GM12892 (cell line): ENCODE measurements around the gene RTL1.

ENCODE experiments used
- POLR2A ChIP-seq: IDR thresholded peaks from 2 replicates; pipeline ENCODE4 v1.6.1; 2011; ENCODE audit warnings: low read depth, low read length, control low read depth
- POLR2AphosphoS5 ChIP-seq: IDR thresholded peaks from 2 replicates; pipeline ENCODE4 v1.6.1; 2011; ENCODE audit warnings: low read depth, low read length, control low read depth
- TAF1 ChIP-seq: IDR thresholded peaks from 2 replicates; pipeline ENCODE4 v1.6.1; 2011; ENCODE audit warnings: low read depth, mild to moderate bottlenecking, control low read depth, low read length, borderline replicate concordance

DNA sequence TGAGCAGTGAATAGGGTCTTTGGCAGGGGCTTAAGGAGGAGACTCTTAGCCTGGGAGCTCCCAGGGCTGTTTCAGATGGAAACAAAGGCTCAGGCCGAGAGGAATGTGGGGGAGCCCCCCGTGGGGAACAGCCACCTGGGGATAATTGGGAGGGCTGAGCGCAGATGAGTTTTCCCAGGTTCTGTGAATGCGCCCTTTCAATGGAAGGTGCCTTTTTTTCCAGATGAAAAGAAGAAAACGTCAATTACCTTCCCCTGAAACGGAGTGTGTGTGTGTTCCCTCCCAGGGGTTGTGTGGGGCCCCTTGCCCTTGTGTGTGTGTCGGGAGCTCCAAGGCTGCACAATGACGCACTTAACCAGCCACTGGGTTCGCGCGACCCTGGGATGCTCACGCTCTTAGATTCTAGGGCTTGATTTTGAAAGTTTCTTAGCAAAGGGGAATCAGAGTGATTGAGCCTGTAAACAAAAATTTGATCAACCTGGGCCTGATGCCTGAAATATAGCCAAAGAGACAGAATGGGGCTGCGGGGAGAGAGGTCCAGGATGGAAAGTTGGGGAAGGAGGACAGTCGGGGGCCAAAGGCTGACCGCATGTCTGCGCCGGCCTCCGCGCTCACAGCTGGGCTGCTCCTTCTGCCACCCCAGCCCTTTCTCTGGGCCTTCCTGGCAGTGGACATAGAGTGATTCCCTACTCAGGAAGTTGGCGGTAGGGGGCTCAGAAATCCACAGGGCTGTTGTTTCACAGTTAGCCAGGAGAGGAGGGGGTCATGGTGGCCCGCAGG lies 63.0 kb downstream of the RTL1 start:
- TF ChIP-seq POLR2AphosphoS5: no peak
- no peak for TF ChIP-seq POLR2A
- TF ChIP-seq TAF1: no peak
